Suprapubic skin (tissue), 4 donors: ENCODE results near the gene JOSD1.

ENCODE experiments used
- EP300 ChIP-seq: sonication (generic); formaldehyde crosslinking; IDR thresholded peaks from one replicate; pipeline ENCODE4 v1.6.1; 2017; ENCODE audit warnings: antibody characterized with exemption
- POLR2AphosphoS5 ChIP-seq, 3 donors: sonication (generic); formaldehyde crosslinking; IDR thresholded peaks; one replicate each; pipeline ENCODE4 v1.6.1; 2017; ENCODE audit warnings: antibody characterized with exemption in 3 of 3
- TF ChIP-seq, protein P1 (sequence below), 2 donors: fragments of 200-600 bp in 1 of 2; fragments of 450-650 bp in 1 of 2; sonication (generic) in 1 of 2; IDR thresholded peaks; one replicate each; pipeline ENCODE4 v1.5.1; 2016 to 2019; ENCODE audit warnings: antibody characterized with exemption in 2 of 2, mild to moderate bottlenecking in 1 of 2, moderate library complexity in 1 of 2

DNA sequence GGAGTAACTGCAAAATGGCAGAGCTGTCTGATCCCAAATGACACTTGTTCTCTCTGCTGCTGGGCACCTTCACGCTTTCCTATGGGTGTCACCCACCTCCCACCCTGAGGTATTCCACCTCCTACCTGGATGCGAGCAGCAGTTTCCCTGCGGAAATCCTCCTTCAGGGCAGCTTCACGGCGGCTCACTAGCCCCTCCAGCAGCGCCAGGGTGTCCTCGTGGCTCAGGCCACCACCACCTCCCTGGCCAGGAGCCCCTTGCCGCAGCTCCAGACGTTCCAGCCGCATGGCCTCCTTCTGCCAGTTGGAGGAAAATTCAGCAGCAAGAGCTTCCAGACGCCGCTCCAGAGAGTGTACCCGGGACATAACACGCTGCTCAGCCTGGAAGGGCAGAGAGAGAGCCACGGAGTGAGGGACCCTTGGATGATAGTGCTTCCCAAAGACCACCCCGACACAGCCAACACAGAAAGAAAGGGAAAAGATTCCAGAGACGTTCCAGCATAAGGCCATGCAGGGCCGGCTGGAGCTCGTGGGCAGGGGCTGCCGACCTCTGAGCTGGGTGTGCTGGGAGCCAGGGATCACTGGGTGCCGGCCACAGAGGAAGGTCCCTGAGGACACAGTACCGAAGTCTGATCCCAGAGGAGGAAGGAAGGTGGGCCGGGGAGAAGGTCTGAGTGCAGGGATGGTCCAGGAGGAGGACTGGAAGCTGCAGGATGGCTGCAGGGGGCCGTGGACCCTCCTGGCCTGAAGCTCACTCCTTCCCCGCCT, 41.6 kb upstream of the JOSD1 start:
- TF ChIP-seq, protein P1, sequence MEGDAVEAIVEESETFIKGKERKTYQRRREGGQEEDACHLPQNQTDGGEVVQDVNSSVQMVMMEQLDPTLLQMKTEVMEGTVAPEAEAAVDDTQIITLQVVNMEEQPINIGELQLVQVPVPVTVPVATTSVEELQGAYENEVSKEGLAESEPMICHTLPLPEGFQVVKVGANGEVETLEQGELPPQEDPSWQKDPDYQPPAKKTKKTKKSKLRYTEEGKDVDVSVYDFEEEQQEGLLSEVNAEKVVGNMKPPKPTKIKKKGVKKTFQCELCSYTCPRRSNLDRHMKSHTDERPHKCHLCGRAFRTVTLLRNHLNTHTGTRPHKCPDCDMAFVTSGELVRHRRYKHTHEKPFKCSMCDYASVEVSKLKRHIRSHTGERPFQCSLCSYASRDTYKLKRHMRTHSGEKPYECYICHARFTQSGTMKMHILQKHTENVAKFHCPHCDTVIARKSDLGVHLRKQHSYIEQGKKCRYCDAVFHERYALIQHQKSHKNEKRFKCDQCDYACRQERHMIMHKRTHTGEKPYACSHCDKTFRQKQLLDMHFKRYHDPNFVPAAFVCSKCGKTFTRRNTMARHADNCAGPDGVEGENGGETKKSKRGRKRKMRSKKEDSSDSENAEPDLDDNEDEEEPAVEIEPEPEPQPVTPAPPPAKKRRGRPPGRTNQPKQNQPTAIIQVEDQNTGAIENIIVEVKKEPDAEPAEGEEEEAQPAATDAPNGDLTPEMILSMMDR (IDR thresholded peaks at IDR 0.05) = no peak
- TF ChIP-seq EP300 (no peak), POLR2AphosphoS5 (IDR thresholded peaks at IDR 0.05) (no peak)
